Stomach (tissue), 4 donors: ENCODE measurements around the gene MPP3.

Experiments used
- EP300 ChIP-seq: sonication (generic); formaldehyde crosslinking; IDR thresholded peaks from one replicate; pipeline ENCODE4 v1.6.1; 2017; ENCODE audit warnings: antibody characterized with exemption
- POLR2A ChIP-seq, 4 donors: fragments of 450-650 bp; IDR thresholded peaks; one replicate each; pipeline ENCODE4 v1.6.1; 2016; ENCODE audit warnings: antibody characterized with exemption in 4 of 4, control low read depth in 2 of 4, mild to moderate bottlenecking in 1 of 4, moderate library complexity in 1 of 4
- POLR2AphosphoS5 ChIP-seq, 3 donors: sonication (generic); formaldehyde crosslinking; IDR thresholded peaks; one replicate each; pipeline ENCODE4 v1.6.1; 2016; ENCODE audit warnings: antibody characterized with exemption in 3 of 3
- TF ChIP-seq, protein P1 (sequence below), 7 experiments: fragments of 450-650 bp in 4 of 7; fragments of 200-600 bp in 3 of 7; sonication (generic) in 3 of 7; IDR thresholded peaks; one replicate each; pipeline ENCODE4 v1.5.1; 2016 to 2019; ENCODE audit warnings: antibody characterized with exemption in 7 of 7, control low read depth in 2 of 7, mild to moderate bottlenecking in 1 of 7

DNA sequence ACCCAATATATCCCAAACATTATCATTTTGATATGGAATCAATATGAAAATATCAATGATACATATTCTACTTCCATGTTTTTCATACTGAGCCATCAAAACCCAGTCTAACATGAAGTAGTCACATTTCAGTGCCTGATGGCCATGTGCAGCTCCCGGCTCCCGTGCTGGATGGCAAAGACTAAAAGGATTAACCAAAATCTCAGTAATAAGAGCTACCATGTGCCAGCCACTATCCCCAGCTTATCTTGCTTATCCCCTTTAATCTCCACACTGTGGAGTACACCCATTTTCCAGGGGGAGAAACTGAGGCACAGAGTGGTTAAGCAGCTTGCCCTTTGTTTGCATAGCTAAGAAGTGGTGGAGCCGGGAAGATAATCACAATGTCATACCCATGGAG, 23.2 kb upstream of the MPP3 start:
- TF ChIP-seq, protein P1, sequence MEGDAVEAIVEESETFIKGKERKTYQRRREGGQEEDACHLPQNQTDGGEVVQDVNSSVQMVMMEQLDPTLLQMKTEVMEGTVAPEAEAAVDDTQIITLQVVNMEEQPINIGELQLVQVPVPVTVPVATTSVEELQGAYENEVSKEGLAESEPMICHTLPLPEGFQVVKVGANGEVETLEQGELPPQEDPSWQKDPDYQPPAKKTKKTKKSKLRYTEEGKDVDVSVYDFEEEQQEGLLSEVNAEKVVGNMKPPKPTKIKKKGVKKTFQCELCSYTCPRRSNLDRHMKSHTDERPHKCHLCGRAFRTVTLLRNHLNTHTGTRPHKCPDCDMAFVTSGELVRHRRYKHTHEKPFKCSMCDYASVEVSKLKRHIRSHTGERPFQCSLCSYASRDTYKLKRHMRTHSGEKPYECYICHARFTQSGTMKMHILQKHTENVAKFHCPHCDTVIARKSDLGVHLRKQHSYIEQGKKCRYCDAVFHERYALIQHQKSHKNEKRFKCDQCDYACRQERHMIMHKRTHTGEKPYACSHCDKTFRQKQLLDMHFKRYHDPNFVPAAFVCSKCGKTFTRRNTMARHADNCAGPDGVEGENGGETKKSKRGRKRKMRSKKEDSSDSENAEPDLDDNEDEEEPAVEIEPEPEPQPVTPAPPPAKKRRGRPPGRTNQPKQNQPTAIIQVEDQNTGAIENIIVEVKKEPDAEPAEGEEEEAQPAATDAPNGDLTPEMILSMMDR (IDR thresholded peaks at IDR 0.05) = no peak
- no peak for TF ChIP-seq POLR2A (IDR thresholded peaks at IDR 0.05)
- no peak for TF ChIP-seq POLR2AphosphoS5 (IDR thresholded peaks at IDR 0.05)
- no peak for TF ChIP-seq EP300
